DLD1 (cell line): ENCODE measurements around the gene ATP5F1E.
"Not testable (repeated sequence)": the region's sequence is repeated elsewhere in the genome, so short reads cannot be mapped to it uniquely, and the experiment has no call there.

ENCODE experiments used
- in situ Hi-C: cut with HindIII; loops from 2 replicates; pipeline ENCODE4 v1.10.0; 2017; ENCODE audit warnings: low sequenced_read_pairs

The ATP5F1E gene

GRCh38 chr20:59023616-59024015, 8.5 kb downstream of the ATP5F1E start:
- in situ Hi-C loops: no loop called here

DNA sequence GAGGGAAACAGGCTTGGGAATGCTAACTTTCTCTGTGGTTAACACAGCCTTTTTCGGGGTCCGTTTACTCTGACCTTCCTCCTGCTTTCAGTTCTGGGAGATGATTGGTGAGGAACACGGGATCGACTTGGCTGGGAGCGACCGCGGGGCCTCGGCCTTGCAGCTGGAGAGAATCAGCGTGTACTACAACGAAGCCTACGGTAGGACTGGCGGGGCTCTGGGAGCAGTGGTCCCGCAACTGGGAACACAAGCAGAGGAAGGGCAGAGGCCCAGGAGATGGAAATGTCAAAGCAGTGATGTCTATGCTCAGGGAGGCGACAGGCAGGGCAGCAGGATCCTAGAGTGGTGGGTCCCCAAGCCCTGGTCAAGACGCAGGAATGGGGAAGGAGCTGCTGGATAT, 9.4 kb downstream of the ATP5F1E start:
- in situ Hi-C loops: no loop called here

GRCh38 chr20:59020938-59021551, 11.1 kb downstream of the ATP5F1E start:
- in situ Hi-C loops: no loop called here

DNA sequence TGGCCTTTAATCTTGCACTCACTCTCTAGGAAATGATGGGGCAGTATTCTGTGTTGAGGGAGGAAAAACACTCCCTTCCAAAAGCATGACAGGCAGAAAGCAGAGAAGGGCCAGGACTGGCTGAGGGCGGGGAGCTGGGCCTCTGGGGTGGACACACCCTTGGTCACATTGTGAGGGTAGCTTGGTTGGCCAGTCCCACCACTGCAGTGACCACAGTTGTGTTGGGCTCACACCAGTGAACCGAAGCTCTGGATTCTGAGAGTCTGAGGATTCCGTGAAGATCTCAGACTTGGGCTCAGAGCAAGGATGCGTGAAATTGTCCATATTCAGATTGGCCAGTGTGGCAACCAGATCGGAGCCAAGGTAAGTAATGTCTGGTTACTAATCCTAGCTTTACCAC, 12.9 kb downstream of the ATP5F1E start, which contains the start of gene TUBB1:
Gene TUBB1, plus strand, starts transcription at position 213 of the 400 bp plus-strand sequence. Its CDS starts 94 bp downstream, at position 307.
- in situ Hi-C loops: no loop called here

GRCh38 chr20:59018817-59019216, 13.3 kb downstream of the ATP5F1E start:
- in situ Hi-C loops: no loop called here

- in situ Hi-C loops: no loop called here
These were observed 14.5 kb downstream of the ATP5F1E start for GRCh38 chr20:59017493-59018231.

GRCh38 chr20:59016795-59017492, 15.2 kb downstream of the ATP5F1E start:
- in situ Hi-C loops: no loop called here

- in situ Hi-C loops: no loop called here
These were observed 16.1 kb downstream of the ATP5F1E start for GRCh38 chr20:59015812-59016711.

DNA sequence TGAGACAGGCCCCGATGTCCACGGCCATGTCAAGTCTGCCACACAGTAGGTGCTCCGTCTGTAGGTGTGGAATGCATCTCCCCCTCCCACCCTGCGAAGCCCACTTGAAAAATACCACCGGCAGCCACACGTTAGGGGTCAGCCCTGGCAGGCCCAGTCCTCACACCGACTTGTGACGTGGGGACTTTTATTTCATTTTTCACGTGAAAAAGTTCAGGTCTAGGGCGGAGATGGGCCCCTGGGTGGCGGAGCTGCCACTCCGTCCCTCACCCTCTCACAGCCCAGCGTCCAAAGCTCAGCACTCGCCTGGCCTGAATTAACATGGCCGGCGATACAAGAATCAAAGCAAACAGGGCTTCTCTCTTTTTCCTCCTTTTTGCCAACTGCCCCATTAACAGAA, 16.7 kb downstream of the ATP5F1E start:
- in situ Hi-C loops: no loop called here

- in situ Hi-C loops: no loop called here
These were observed 17.3 kb downstream of the ATP5F1E start for GRCh38 chr20:59014680-59015389.

GRCh38 chr20:59013959-59014608, 18.1 kb downstream of the ATP5F1E start:
- in situ Hi-C loops: no loop called here

- in situ Hi-C loops: no loop called here
These were observed 18.8 kb downstream of the ATP5F1E start for GRCh38 chr20:59013031-59013951.

DNA sequence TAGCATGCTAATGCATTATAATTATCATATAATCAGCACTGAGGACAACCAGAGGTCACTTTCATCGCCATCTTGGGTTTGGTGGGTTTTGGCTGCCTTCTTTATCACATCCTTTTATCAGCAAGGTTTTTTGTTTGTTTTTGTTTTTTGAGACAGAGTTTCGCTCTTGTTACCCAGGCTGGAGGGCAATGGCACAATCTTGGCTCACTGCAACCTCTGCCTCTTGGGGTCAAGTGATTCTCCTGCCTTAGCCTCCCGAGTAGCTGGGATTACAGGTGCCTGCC, 20.3 kb downstream of the ATP5F1E start:
- in situ Hi-C loops: not testable (repeated sequence)

- in situ Hi-C loops: no loop called here
These were observed 20.9 kb downstream of the ATP5F1E start for GRCh38 chr20:59010995-59011873.

GRCh38 chr20:59010321-59010994, 21.7 kb downstream of the ATP5F1E start:
- in situ Hi-C loops: no loop called here

GRCh38 chr20:59008715-59009336, 23.3 kb downstream of the ATP5F1E start:
- in situ Hi-C loops: loop anchor here (5.0 kb wide), 1 partner anchor 67 kb away; no protein-coding TSS in a partner anchor
